ENCODE measurements around the gene RPL37A.

Gene RPL37A

GRCh38 chr2:216477283-216478035 lies 21.2 kb upstream of the RPL37A start:
- ChIA-PET CTCF (no interaction called here), POLR2A (interaction anchor here (1.0 kb wide), 1 partner anchor 21 kb away, joined by 3 read pairs; the partner anchor contains the start of gene RPL37A)
- Histone ChIP-seq H3K9me3 (ENCODE audit: control insufficient read depth, insufficient read depth, low read depth, low read length) (no peaks in the 10 kb centered on the region), H3K36me3 (ENCODE audit: control insufficient read depth in 2 of 2, insufficient read depth in 1 of 2, low read length in 2 of 2) (peaks cover 0 to 60% of the 10 kb centered on the region in 2 experiments; a peak in 2 of 3 replicates), H3K4me1 (ENCODE audit: control insufficient read depth, insufficient read depth, low read length) (no peaks in the 10 kb centered on the region), H3K27ac (ENCODE audit: extremely low read depth, low read depth, low read length) (no peak overlapping the region), H3K4me3 (ENCODE audit: low read depth, low read length) (no peak overlapping the region)
- TF ChIP-seq ZNF214 (tag by site-specific recombination; IDR thresholded peaks at IDR 0.05; ENCODE audit: borderline replicate concordance) = no peak
- TF ChIP-seq ZNF211 (tag by site-specific recombination; IDR thresholded peaks at IDR 0.05; ENCODE audit: low read depth) = no peak
- no peak for TF ChIP-seq KLF8 (tag by site-specific recombination; IDR thresholded peaks at IDR 0.05)
- TF ChIP-seq SP7 (tag by site-specific recombination; IDR thresholded peaks at IDR 0.05) = no peak
- TF ChIP-seq ZNF280D (tag by site-specific recombination; IDR thresholded peaks at IDR 0.05) = no peak
- no peak for TF ChIP-seq ZSCAN4 (tag by site-specific recombination; IDR thresholded peaks at IDR 0.05)
- TF ChIP-seq, protein P1, sequence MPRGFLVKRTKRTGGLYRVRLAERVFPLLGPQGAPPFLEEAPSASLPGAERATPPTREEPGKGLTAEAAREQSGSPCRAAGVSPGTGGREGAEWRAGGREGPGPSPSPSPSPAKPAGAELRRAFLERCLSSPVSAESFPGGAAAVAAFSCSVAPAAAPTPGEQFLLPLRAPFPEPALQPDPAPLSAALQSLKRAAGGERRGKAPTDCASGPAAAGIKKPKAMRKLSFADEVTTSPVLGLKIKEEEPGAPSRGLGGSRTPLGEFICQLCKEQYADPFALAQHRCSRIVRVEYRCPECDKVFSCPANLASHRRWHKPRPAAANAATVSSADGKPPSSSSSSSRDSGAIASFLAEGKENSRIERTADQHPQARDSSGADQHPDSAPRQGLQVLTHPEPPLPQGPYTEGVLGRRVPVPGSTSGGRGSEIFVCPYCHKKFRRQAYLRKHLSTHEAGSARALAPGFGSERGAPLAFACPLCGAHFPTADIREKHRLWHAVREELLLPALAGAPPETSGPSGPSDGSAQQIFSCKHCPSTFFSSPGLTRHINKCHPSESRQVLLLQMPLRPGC (tag by site-specific recombination; IDR thresholded peaks at IDR 0.05) = no peak
- no peak for TF ChIP-seq BCL11A (tag by site-specific recombination; IDR thresholded peaks at IDR 0.05; ENCODE audit: low read depth)
- no peak for TF ChIP-seq ZNF350 (tag by site-specific recombination; IDR thresholded peaks at IDR 0.05)
- no peak for TF ChIP-seq ZNF623 (tag by site-specific recombination; IDR thresholded peaks at IDR 0.05)
- TF ChIP-seq ZNF37A (tag by site-specific recombination; IDR thresholded peaks at IDR 0.05) = no peak
- TF ChIP-seq ZNF843 (tag by site-specific recombination; IDR thresholded peaks at IDR 0.05) = no peak
- TF ChIP-seq ZNF571 (tag by site-specific recombination; IDR thresholded peaks at IDR 0.05) = no peak
- TF ChIP-seq ZNF776 (tag by site-specific recombination; IDR thresholded peaks at IDR 0.05; ENCODE audit: borderline replicate concordance) = no peak
- TF ChIP-seq ZNF701 (tag by site-specific recombination; IDR thresholded peaks at IDR 0.05) = no peak
- TF ChIP-seq ZNF621 (tag by site-specific recombination; IDR thresholded peaks at IDR 0.05) = no peak

DNA sequence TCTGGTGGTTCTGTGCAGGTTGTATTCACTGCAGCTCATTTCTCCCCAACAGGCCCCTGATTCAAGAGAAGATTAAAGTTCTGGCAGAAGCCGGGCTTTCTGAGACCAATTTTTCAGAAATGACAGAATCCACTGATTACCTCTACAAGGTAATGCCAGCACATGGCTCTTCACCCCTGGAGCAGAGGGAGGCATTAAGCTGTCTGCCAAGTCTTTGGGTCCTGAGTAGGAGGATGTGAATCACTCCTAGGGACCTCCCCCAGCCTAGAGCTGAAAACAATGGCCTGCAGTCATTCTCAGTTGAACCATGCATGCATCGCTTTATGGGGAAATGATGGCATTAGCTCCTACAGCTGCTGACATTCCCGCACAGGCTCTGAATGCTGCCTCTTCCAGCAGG lies 20.5 kb upstream of the RPL37A start:
- ChIA-PET CTCF (no interaction called here), POLR2A (interaction anchor here (1.0 to 2.2 kb wide), 2 partner anchors 20 kb away, joined by 3 to 9 read pairs; partner anchors contain the start of gene RPL37A)
- H3K9me3 ChIP-seq (ENCODE audit: control insufficient read depth, insufficient read depth, low read depth, low read length) = no peaks in the 10 kb centered on the region
- no peak overlapping the region for H3K4me3 ChIP-seq (ENCODE audit: low read depth, low read length)
- peaks cover 0 to 67% of the 10 kb centered on the region in 2 experiments; a peak in 2 of 3 replicates for H3K36me3 ChIP-seq (ENCODE audit: control insufficient read depth in 2 of 2, insufficient read depth in 1 of 2, low read length in 2 of 2)
- H3K27ac ChIP-seq (ENCODE audit: extremely low read depth, low read depth, low read length) = no peak overlapping the region
- no peaks in the 10 kb centered on the region for H3K4me1 ChIP-seq (ENCODE audit: control insufficient read depth, insufficient read depth, low read length)
- TF ChIP-seq PRDM6 (tag by site-specific recombination; IDR thresholded peaks at IDR 0.05) (no peak), KLF1 (tag by site-specific recombination; IDR thresholded peaks at IDR 0.05) (no peak), ZNF596 (tag by site-specific recombination; IDR thresholded peaks at IDR 0.05) (no peak), ZNF302 (tag by site-specific recombination; IDR thresholded peaks at IDR 0.05; ENCODE audit: low read depth) (no peak), ZNF600 (tag by site-specific recombination; IDR thresholded peaks at IDR 0.05) (no peak), PRDM4 (tag by site-specific recombination; IDR thresholded peaks at IDR 0.05) (no peak)

Data from HEK293 (cell line).